Fibroblast of lung (primary cell): ENCODE results near the gene LBHD2. TPM values are rescaled to one million over a fixed set of nuclear protein-coding genes. Genes with fewer than 3 reads are reported as not detected.

Source experiments
- DNase-seq, 2 donors: peaks; one replicate each; pipeline versions ENCODE4 v3.0.0 to v3.0.0-alpha.2; 2010; ENCODE audit warnings: low read depth in 2 of 2
- H2AFZ ChIP-seq: 2 replicates; pipeline ENCODE4 v1.5.1; 2012; ENCODE audit warnings: low read length, control low read depth, inconsistent platforms
- H3K27ac ChIP-seq: 2 replicates; pipeline ENCODE4 v1.5.1; 2011; ENCODE audit warnings: low read length, control low read depth; ENCODE audit not compliant: insufficient read depth
- H3K27me3 ChIP-seq: 2 replicates; pipeline ENCODE4 v1.5.1; 2011; ENCODE audit warnings: mild to moderate bottlenecking, low read length; ENCODE audit not compliant: control insufficient read depth, insufficient read depth
- H3K36me3 ChIP-seq: 2 replicates; pipeline ENCODE4 v1.5.1; 2011; ENCODE audit warnings: low read length; ENCODE audit not compliant: control insufficient read depth, insufficient read depth
- H3K4me1 ChIP-seq: 2 replicates; pipeline ENCODE4 v1.5.1; 2011; ENCODE audit warnings: low read length; ENCODE audit not compliant: control insufficient read depth, insufficient read depth; ENCODE audit errors: extremely low read depth
- H3K4me2 ChIP-seq: 2 replicates; pipeline ENCODE4 v1.5.1; 2011; ENCODE audit warnings: low read length, control low read depth; ENCODE audit not compliant: insufficient read depth; ENCODE audit errors: extremely low read depth
- H3K4me3 ChIP-seq, 4 experiments: fragments of 200-600 bp in 1 of 4; sonication (generic) in 1 of 4; replicated peaks in 1 of 4; 2 replicates each; pipeline ENCODE4 v1.5.1; 2011 to 2016; ENCODE audit warnings: low read length in 4 of 4, low read depth in 3 of 4, mild to moderate bottlenecking in 3 of 4, control low read depth in 2 of 4, inconsistent platforms in 1 of 4, mixed read lengths in 1 of 4; ENCODE audit not compliant: insufficient read depth in 1 of 4; ENCODE audit errors: control extremely low read depth in 1 of 4
- H3K79me2 ChIP-seq: 2 replicates; pipeline ENCODE4 v1.5.1; 2012; ENCODE audit warnings: mild to moderate bottlenecking, low read length, inconsistent platforms; ENCODE audit not compliant: control insufficient read depth, insufficient read depth
- H3K9ac ChIP-seq: 2 replicates; pipeline ENCODE4 v1.5.1; 2011; ENCODE audit warnings: mild to moderate bottlenecking, low read length, control low read depth; ENCODE audit not compliant: insufficient read depth
- H3K9me3 ChIP-seq: 2 replicates; pipeline ENCODE4 v1.5.1; 2012; ENCODE audit warnings: low read depth, low read length; ENCODE audit not compliant: control insufficient read depth, insufficient read depth
- H4K20me1 ChIP-seq: 2 replicates; pipeline ENCODE4 v1.5.1; 2011; ENCODE audit warnings: low read length; ENCODE audit not compliant: control insufficient read depth, insufficient read depth; ENCODE audit errors: extremely low read depth
- EZH2 ChIP-seq: IDR thresholded peaks from 2 replicates; pipeline ENCODE4 v1.5.1; 2012; ENCODE audit warnings: low read length, control low read depth, mild to moderate bottlenecking; ENCODE audit errors: missing control alignments
- polyA plus RNA-seq, 2 donors: library from polyadenylated mRNA; depleted of rRNA in 1 of 2; stranded (reverse) in 1 of 2; unstranded in 1 of 2; fragments of >200 nt; gene quantifications; 2 replicates each; pipeline ENCODE4 v1.2.1, GENCODE V29; 2011 to 2012; ENCODE audit warnings: missing spikeins in 1 of 2
- total RNA-seq: library from RNA; depleted of rRNA; stranded (reverse); fragments of >200 nt; gene quantifications from 2 replicates; pipeline ENCODE4 v1.2.1, GENCODE V29; 2014
- TF ChIP-seq, protein P1 (sequence below), 2 donors: IDR thresholded peaks in 1 of 2; conservative IDR thresholded peaks in 1 of 2; 1 replicate in 1 of 2; 2 replicates in 1 of 2; pipeline ENCODE4 v1.5.1; 2011 to 2012; ENCODE audit warnings: low read length in 2 of 2, control low read depth in 1 of 2, inconsistent platforms in 1 of 2, low read depth in 1 of 2, mild to moderate bottlenecking in 1 of 2

The LBHD2 gene
- total and polyA plus RNA-seq, 2 donors (not counting 1 experiment from before 2014, with no cell fraction given), result not detected

DNA sequence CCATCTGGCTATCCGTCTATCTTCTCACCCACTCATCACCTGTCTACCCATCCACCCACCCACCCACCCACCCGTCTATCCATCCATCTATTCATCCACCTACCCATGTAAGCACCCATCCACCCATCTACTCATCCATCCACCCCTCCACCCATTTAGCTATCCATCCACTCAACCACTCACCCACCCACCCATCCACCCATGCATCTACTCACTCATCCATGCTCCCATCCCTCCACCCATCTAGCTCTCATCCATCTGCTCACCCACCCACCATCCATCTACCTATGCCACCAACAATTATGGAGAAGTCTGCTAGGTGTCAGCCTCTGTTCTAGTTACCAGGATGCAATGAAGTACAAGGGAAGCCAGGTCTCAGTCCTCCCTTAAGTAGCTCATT lies 50.4 kb downstream of the LBHD2 start:
- DNase-seq, result no peak
- H3K27me3 ChIP-seq, result no peaks in the 10 kb centered on the region
- no peaks in the 10 kb centered on the region for H4K20me1 ChIP-seq
- no peaks in the 10 kb centered on the region for H3K9me3 ChIP-seq
- H3K4me2 ChIP-seq, result no peak overlapping the region
- H3K36me3 ChIP-seq, result peaks cover 30% of the 10 kb centered on the region
- no peak overlapping the region for H2AFZ ChIP-seq
- no peak overlapping the region for H3K9ac ChIP-seq
- H3K4me3 ChIP-seq, result no peak overlapping the region
- TF ChIP-seq, protein P1, sequence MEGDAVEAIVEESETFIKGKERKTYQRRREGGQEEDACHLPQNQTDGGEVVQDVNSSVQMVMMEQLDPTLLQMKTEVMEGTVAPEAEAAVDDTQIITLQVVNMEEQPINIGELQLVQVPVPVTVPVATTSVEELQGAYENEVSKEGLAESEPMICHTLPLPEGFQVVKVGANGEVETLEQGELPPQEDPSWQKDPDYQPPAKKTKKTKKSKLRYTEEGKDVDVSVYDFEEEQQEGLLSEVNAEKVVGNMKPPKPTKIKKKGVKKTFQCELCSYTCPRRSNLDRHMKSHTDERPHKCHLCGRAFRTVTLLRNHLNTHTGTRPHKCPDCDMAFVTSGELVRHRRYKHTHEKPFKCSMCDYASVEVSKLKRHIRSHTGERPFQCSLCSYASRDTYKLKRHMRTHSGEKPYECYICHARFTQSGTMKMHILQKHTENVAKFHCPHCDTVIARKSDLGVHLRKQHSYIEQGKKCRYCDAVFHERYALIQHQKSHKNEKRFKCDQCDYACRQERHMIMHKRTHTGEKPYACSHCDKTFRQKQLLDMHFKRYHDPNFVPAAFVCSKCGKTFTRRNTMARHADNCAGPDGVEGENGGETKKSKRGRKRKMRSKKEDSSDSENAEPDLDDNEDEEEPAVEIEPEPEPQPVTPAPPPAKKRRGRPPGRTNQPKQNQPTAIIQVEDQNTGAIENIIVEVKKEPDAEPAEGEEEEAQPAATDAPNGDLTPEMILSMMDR (conservative IDR thresholded peaks at IDR 0.05 in 1 of 2, IDR thresholded peaks at IDR 0.05 in 1 of 2; ENCODE audit: low read depth in 1 of 2, low read length in 2 of 2), result no peak
- no peak for TF ChIP-seq EZH2
- H3K79me2 ChIP-seq, result no peaks in the 10 kb centered on the region
- H3K4me1 ChIP-seq, result peaks cover 9% of the 10 kb centered on the region
- no peak overlapping the region for H3K27ac ChIP-seq

DNA sequence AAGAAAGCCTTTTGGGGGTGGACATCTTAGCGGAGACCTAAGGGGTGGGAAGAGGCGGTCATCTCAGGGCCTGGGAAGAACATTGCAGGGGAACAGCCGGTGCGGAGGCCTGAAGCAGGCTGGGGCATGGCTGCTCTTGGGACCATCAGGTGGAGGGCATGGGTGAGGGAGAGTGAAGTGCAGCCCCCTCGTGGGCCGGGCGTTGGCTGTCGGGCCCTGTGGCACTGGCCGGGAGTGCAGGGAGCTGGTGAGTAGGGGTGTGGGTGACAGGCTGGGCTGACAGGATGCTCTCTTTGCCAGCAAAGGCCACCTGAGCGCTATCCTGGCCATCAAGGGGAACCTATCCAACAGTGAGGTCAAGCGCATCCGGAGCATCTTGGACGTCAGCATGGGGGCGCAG lies 50.9 kb downstream of the LBHD2 start:
- Histone ChIP-seq H3K4me1 (peaks cover 9% of the 10 kb centered on the region), H3K36me3 (peaks cover 27% of the 10 kb centered on the region), H2AFZ (no peak overlapping the region), H4K20me1 (no peaks in the 10 kb centered on the region), H3K9me3 (no peaks in the 10 kb centered on the region), H3K27me3 (no peaks in the 10 kb centered on the region), H3K27ac (no peak overlapping the region), H3K4me2 (no peak overlapping the region), H3K4me3 (no peak overlapping the region), H3K9ac (no peak overlapping the region), H3K79me2 (no peaks in the 10 kb centered on the region)
- TF ChIP-seq, protein P1 (conservative IDR thresholded peaks at IDR 0.05 in 1 of 2, IDR thresholded peaks at IDR 0.05 in 1 of 2; ENCODE audit: low read depth in 1 of 2, low read length in 2 of 2), result no peak
- TF ChIP-seq EZH2, result no peak
- no peak for DNase-seq

DNA sequence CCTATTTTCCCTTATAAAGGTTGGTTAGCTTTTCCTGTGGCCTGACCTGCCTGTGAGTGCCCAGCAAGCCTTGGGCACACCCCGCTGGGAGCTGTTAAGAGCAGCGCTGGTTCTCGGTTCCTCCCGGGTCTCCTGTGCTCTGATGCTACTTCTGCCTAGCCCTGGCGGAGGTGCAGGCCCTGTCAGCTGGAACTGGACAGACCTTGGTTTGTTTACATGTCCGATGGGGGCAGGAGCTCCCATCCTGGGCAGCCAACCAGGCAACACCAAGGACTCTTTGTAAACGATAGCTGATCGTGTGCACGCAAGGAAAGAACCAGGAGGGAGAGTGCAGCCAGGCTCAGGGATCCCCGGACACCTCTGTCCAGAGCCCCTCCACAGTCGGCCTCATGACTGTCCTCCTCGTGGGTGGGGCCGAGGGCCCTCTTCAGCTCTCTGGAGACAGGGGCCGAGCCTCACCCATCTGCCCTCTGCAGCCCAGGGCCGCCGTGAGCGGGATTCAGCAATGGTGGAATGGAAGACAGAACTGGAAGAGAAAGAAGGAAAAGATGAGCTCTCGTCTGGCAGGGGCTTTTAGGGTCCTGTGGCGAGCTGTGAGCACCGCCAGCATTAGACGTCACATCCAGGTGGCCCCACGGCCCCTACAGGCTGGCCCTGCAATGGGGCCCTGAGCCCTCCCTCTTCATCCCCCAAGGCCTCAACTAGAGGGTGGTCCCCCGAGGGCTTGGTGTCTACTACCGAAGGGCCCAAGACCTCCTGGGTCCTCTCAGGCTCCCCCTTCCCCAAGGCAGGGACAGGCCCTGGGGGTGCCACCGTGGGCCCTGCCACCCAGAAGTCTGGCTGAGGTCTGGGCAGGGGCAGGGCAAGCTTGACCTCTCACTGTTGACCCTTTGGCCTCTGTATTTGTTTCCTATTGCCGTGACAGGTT lies 51.6 kb downstream of the LBHD2 start:
- no peak overlapping the region for H3K4me2 ChIP-seq
- H3K27me3 ChIP-seq, result no peaks in the 10 kb centered on the region
- no peak overlapping the region for H3K9ac ChIP-seq
- H2AFZ ChIP-seq, result no peak overlapping the region
- H3K27ac ChIP-seq, result no peak overlapping the region
- H4K20me1 ChIP-seq, result no peaks in the 10 kb centered on the region
- H3K36me3 ChIP-seq, result peaks cover 22% of the 10 kb centered on the region
- peaks cover 7% of the 10 kb centered on the region for H3K4me1 ChIP-seq
- DNase-seq, result no peak
- H3K9me3 ChIP-seq, result no peaks in the 10 kb centered on the region
- no peaks in the 10 kb centered on the region for H3K79me2 ChIP-seq
- no peak overlapping the region for H3K4me3 ChIP-seq
- TF ChIP-seq, protein P1 (conservative IDR thresholded peaks at IDR 0.05 in 1 of 2, IDR thresholded peaks at IDR 0.05 in 1 of 2; ENCODE audit: low read depth in 1 of 2, low read length in 2 of 2), result no peak
- TF ChIP-seq EZH2, result no peak
